ENCODE results near the gene MYO18A.
"Not testable (repeated sequence)": the region's sequence is repeated elsewhere in the genome, so short reads cannot be mapped to it uniquely, and the experiment has no call there.

MYO18A gene

DNA sequence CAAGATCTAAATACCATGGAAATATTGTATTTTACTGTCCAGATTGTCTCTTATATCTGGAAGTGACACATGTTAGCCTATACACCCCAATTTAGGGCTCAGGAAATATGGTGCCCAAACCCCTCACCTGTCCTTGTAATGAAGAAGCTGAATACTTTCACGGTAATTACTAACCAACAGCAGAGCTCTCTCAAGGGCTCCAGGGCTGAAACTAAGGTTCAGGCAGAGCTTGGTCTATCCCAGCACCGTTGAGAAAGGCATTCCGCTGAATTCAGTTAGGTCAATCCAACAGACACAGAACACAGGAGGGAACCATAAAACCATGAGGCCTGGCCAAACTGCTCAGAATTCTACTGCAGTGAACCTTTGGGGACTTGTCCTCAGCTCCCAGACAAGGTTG, 14.9 kb downstream of the MYO18A start:
- DNase-seq (ENCODE audit: low read depth): no peak

DNA sequence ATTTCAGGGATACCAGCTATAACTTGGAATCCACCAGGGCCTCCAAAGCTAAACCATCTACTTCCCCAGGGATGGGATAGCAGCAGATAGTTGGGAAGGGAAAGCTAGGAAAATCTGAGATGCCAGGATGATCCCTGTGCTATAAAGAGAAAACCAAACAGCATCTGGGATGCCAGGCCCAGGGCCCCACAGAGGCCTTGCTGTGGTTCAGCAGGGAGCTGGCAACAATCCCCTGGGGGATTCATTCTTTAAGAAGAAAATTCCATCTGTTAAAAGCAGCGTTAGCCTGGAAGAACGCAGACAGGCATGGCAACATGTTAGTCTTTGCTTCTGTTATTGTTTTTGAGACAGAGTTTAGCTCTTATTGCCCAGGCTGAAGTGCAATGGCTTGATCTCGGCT, 16.6 kb downstream of the MYO18A start:
- DNase-seq (ENCODE audit: low read depth): peak; percentile 82

DNA sequence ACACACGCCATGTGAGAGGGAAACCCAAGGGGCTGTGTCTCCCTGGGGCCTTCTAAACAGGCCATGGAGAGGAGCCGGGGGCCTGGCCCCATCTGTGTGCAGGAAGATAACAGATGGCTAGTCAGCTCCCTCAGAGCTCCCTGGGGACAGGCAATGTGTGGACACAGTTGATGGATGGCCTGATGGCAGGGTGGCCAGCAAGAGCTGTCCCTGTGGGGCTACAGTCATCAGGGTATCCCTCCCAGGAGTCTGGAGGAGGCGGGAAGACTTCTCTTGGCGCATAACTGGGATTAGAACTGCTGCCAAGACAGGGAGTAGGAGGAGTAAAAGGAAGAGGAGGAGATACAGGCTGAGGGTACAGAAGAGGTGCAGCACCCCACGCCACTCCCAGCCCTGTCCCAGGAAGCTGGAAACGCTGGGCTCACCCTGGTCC, 17.3 kb downstream of the MYO18A start:
- DNase-seq (ENCODE audit: low read depth): peak; percentile 22

DNA sequence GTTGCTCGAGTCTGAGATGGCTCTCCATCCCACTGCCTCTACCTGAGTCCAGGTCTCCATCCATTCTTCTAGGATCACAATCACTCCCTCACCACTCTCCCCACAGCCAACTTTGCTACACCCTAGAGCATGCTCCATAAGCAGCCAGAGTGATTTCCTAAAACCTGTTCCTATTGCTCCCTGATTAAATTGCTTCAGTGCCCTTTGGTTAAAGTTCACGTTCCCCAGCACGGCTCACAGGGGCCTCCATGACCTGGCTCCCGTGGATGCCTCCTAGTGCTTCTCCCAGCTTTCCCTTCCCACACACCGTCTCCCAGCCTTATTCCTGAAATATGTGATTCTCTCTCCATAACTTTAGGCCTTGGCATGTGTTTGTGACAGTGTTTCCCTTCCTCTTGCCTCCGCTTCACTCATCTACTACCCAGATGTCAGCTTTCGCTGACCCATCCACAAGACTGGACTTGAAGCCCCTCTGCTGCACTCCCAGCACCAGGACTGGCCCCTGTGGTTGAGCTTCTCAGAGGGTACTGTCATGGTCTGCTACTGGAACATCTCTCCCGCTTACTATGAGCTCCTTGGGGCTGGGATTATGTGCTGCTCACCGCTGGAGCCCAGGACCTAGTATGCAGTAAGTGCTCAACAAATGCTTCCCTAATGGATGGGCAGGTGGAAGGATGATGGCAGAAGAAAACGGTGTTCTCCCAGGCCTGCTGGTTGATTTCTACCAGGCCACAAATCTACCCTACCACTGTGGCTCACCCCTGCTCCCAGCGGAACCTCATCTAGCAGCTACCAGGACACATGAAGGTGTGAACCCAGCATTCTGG, 17.9 kb downstream of the MYO18A start:
- DNase-seq (ENCODE audit: low read depth): no peak

DNA sequence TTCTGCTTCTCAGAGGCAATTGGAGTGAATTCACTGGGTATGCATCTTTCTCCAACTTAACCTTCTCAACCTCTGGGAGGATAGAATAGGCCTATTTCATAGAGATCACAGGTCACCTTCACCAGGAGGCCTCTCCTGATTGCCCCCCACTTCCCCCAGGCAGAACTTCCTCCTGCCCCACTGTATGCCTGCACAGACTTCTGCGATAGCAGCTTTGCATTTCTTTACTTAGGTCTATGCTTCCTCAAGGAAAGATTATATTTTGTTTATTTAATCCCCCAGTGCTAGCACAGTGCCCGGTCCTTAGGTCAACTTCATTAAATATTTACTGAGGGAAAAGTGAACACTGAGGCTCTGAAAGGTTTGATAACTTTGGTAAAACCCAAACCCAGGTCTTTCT, 19.9 kb downstream of the MYO18A start:
- no peak for DNase-seq (ENCODE audit: low read depth)

DNA sequence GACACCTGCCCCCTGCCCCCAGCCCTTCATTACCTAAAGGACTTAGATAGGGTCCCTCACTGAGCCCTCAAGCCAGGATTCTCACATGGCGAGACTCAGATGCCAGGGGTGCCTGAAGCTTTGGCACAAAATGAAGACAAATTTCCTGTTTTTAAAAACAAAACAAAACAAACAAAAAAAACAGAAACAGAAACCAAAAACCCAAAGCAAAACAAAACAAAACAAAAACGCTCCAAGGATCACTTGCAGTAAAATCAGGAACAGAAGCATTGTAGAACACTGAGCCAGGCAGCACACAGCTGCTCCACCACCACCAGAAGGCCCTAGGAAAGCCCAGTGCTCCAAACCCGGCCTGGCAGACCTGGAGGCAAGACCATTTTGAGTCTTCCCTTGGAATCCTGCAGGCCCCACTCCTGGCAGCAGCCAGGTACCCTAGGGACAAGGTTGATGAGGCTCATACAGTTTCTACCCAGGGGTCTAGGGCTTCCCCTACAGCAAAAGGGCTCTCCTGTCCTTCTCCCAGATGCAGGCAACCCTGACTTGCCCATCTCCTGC, 20.8 kb downstream of the MYO18A start:
- peak; percentile 47 for DNase-seq (ENCODE audit: low read depth)

DNA sequence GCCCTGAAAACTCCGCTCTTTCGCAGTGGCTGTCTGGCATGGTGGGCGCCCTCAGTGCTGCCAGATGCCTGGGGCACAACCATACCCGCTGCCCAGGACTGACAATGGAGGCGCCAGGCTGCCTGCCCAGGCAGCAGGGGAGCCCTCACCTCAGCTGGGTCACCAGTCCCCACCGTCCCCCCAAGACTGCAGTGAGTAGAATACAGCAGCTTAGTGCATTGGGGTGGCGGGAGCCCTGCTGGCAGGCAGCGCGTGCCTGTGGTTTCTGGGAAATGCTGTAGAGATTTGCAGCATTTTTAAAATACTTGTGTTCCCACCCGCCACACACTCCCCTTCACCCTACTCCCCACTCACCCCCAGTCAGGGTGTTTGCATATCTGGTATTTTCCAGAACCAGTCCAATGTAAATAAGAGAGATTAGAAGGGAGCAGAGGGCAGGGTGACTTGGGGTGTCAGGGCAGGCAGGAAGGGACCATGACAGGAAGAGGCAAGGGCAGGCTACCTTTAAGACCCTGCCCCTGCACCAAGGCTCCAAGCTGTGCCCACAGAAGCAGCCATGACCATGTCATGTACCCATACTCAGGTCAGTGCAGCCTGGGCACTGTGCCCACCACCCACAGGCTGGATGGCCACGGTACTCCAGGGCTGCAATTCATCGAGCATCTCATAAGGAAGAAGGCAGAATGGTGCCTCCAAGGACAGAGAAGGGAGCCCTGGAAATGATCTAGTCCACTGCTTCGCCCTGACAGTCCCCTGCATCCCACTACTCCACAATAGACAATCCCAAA, 21.5 kb downstream of the MYO18A start:
- peak; percentile 83 for DNase-seq (ENCODE audit: low read depth)

DNA sequence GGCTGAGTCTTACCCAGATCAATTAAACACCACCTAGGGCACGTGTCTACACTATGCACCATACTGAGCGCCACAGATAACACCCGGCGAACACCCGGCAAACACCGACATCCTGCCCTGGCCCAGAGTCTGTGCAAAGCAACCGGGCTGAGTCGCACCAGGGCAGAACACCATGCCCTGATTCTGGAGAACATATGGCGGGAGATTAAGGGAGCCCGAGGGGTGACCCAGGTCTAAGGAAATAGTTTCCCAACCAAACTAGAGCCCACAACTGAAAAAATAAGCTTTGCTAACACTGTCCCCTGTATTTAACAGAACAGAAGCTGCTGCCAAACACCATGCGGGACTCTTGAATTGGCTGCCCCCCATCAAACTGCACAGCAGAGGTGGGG, 22.1 kb downstream of the MYO18A start:
- DNase-seq (ENCODE audit: low read depth): no peak

DNA sequence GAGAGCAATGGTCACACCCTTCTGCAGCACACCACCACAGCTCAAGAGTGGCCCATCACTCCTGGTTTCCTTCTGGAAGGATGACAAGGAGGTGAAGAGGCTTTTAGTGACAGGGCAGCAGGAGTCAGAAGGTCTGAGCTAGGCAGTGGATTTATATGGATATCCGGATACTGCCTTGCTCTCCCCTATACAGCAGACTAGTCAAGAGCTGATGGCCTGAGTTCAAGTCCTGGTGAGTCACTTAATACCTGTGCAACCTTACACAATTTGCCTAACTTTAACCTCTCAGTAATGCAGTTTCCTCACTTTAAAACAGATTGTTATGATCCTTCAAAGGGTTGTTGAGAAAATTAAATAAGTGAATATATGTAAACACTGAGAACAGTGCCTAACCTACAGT, 22.9 kb downstream of the MYO18A start:
- no peak for DNase-seq (ENCODE audit: low read depth)

DNA sequence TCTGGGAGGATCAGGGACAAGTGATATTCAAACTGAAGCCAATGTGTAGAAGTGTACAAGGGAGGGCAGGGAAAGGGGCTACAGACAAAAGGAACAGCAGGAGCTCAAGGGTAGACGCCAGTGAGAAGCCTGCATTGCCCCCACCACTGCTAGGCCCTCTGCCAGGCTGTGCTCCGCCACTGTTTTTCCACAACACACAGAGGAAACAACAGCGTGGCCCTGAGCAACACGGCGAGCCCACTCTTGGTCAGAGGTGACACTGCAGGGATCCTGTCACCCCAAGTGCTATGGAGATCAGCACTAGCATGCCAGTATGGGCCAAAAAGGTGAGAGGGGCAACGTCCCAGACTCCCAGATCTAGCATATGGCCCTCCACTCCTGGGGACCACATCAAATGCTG, 23.4 kb downstream of the MYO18A start:
- DNase-seq (ENCODE audit: low read depth): no peak

DNA sequence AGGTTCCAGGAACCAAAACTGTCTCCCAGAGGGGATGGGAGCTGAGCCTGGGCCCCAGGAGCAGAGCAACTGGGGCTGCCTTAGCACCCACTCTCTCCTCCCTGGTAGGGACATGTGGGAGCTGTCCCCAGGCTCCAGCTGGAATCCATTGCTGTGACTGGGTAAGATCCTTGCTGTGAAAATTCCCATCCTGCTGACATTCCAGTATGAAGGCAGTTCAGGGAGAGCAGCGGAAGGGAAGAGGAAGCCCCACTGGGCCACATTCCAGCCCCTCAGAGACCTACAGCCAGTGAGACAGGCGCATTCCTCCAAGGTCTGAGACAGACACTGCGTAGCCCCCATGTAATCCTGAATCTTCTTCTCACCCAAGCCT, 24.2 kb downstream of the MYO18A start:
- no peak for DNase-seq (ENCODE audit: low read depth)

DNA sequence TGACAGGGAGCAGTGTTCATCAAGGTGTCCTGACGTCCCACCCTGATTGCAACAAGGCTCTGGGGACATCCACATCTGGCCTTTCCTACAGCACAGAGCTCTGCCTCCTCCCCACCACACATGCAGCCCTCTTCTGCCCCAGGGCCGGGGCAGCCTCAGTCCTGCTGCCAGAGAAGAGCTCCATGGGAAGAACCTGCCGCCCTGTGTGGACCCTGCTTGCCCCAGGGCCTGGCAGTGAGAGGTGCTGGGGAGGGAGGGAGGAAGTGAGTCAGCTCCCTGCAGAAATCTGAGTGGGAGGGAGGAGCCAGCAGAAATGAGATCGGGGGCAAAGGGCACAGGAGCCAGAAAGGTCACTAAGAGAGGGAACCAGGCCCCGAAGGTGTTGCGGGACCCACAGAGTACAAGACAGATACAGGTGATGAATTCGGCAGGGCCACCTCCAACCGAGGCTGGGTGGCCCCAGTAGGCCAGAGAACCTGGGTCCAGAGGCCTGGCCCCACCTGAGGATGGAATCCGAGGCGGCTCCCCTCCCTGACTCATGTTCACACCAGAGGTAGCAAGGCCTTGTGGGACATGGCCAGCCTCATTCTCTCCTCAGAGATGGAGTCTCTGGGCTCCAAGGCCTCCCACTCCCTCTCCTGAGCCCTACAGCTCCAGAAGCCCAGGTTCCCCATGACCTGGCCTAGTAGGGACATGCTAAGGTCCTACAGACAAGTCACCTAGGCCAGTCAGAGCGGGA, 24.8 kb downstream of the MYO18A start:
- DNase-seq (ENCODE audit: low read depth): peak; percentile 60

DNA sequence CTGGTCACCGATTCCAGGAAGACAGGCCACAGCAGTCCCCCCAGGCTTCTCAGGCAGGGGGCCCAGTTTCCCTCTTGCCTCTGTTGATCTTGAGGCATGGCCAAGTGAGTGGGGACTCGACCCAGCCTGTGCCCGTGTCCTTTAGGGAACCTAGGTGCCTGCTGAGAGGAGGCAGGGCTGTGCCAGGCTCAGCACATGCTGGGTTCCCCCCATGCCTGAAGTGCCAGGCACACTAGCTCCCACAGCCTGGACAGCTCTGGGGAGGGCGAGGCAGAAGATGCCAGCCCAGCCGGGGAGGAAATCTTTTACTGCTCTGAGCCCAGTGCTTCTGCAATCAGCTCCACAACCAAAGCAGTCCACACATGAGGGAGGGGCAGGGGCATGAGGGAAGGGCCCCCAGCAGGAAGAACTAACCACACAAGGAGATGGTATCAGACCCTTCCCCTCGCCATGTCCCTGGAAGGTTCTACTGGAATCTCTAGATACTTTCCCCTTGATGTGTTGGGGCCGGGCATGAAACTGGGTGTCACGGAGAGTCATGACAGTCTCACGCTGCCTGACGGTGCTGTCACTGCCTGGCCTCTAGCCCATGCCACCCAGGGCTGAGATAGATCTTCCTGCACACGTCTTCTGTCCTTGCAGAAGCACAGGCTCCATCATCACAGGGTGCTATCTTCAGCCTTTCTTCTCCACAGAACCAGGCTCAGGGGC, 25.5 kb downstream of the MYO18A start:
- peak; percentile 22 for DNase-seq (ENCODE audit: low read depth)

DNA sequence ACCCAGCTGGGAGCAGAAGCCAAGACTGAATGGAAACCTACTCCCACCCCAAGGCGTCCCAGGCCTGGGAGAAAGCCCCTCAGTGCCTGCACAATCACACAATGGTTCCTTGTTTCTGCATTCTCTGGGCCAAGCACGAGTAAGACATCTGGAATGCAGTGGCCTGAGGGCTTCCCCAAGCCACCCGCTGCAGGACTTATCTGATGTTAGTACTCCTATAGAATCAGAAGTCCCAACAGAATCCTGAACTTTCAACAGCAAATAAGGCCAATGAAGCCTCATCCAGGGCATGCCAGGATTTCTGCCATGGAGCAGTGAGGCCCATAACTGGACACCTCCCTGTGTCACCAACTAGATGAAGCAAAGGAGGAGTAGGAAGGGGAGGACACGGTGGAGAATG, 28.6 kb downstream of the MYO18A start:
- no peak for DNase-seq (ENCODE audit: low read depth)

DNA sequence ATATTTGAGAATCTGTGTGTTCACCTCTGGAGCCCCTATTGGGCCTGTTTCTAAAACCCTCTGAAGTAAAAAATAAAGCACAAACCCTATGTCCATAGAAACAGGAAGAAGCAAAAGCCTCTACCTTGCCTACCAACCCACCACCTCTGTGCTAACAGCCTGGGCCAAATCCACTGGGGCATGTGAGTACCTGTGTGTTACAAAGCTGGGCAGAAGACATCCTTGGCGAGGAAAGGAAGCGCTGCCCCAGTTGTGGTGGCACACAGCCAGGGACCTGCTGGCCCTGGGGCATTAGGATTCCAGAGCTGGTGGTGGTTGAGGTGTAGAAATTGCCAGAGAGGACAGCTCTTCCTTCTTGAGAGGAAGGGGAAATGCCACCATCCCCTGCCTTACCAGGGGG, 30.0 kb downstream of the MYO18A start:
- no peak for DNase-seq (ENCODE audit: low read depth)

DNA sequence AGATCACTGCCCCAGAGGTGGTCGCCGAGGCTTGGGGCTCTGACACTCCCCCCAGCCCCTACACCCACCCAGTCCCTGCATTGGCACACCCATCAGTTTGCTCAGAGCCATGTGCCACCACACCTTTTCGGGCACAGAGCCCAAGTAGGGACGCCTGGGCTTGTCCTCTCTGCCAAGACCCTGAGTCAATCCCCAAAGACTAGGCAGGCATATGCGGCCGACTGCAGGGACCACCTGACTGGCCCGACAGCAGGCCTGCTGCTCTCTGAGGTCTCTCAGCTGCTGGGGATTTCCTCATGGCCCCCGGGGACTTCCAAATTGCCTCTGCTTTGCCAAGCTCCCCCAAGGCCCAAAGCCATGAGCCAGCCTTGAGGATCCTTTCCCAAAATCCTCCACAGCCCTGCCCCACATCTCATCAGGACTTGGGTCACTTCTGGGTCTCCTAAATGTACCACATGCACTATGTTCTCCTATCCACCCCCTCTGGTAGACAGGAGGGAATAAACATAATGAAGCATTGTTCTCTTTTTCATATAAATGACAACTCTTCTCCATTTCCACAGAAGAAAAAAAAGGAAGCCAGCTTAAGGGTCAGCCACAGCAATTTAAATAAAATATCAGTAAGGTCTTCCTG, 30.6 kb downstream of the MYO18A start:
- DNase-seq (ENCODE audit: low read depth): peak; percentile 67

DNA sequence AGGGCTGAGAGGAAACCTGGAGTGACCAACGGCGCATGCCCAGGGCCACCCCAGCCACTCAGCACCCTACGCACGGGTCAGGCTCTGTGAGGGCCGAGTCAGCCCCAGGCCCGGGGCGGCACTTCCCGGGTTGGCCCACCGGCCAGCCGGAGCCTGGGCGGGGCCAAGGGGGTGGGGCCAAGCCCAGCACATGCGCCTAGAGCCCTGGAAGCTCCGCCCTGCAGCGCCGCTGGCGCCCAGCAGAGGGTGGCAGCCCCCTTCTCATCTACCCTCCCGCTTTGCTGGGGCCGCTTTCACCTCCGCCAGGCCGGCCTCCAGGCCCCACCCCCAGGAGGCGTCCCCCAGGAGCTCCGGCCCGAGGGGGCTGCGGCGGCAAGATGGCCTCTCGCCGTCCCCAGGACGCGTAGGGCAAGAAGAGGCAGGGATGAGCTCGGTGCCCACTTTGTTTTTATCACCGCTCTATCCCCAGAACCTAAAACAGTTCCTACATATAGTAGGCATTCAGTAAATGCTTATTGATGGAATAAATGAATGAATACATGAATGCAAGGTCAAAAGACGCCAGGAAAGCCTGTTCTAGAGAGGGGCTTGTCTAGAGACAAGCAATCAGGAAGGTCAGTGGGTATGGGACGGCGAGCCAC, 31.3 kb downstream of the MYO18A start:
- peak; percentile 90 for DNase-seq (ENCODE audit: low read depth)

DNA sequence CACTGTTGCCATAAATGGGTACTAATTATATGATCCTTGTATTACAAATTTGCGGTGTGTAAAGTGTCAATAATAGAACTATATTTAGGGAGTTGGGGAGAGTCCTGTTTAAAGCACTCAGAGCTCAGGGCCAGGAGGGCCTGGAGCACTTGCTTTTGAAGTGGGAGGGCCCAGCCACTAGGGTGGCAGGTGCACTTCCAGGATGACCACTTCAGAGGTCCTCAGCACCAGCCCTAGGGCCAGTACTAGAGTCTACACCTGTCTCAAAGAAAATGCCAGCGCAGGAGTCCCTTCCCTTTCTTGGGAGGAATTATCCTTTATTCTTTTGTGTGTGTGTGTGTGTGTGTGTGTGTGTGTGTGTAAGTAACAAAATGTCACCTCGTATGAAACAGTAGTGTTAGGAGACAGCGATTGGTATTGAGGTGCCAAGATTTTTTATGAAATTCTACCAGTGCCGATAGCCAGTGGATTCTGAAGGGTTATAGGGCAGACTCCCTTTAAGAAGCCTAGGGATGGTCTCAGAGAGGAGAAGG, 31.9 kb downstream of the MYO18A start:
- no peak for DNase-seq (ENCODE audit: low read depth)

DNA sequence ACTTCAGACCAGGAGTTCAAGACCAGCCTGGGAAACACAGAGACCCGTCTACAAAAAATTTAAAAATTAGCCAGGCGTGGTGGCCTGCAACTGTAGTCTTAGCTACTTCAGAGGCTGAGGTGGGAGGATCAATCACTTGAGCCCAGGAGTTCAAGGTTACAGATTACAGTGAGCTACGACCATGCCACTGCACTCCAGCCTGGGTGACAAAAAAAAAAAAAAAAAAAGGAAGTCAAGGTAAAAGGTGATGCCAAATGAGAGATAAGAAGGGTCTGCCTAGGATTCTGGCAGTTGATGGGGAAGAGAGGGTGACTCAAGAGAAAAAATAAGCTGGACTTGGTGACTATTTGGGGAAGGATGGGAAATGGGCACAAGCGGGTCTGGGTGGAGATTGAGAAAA, 32.5 kb downstream of the MYO18A start:
- DNase-seq (ENCODE audit: low read depth): no peak

DNA sequence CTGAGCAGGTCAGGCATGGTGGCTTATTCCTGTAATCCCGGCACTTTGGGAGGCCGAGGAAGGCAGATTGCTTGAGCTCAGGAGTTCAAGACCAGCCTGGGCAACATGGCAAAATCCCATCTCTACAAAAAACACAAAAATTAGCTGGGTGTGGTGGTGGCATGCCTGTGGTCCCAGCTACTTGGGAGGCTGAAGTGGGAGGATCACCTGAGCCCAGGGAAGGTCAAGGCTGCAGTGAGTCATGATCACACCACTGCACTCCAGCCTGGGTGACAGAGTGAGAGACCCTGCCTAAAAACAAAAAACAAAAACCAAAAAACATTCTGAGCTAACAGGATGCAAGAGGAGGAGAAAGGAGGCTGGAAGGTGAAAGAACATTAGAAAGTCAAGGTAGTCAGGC, 33.0 kb downstream of the MYO18A start:
- DNase-seq (ENCODE audit: low read depth): not testable (repeated sequence)

Measured in fibroblast of gingiva (primary cell).